Mesendoderm (in vitro differentiated cells): ENCODE results near the gene USP31.

ENCODE experiments used
- DNase-seq: peaks from one replicate; pipeline ENCODE4 v3.0.0; 2013
- H2AK5ac ChIP-seq: 2 replicates; pipeline ENCODE4 v1.6.1; 2013; ENCODE audit warnings: low read length, inconsistent platforms
- H2BK120ac ChIP-seq: 2 replicates; pipeline ENCODE4 v1.6.1; 2013; ENCODE audit warnings: low read depth, mild to moderate bottlenecking, low read length, moderate library complexity, mixed read lengths
- H2BK15ac ChIP-seq: replicated peaks from 2 replicates; pipeline ENCODE4 v1.6.1; 2013; ENCODE audit warnings: low read depth, mild to moderate bottlenecking, moderate library complexity
- H2BK5ac ChIP-seq: 2 replicates; pipeline ENCODE4 v1.6.1; 2013; ENCODE audit warnings: low read length, inconsistent platforms
- H3K18ac ChIP-seq: 2 replicates; pipeline ENCODE4 v1.6.1; 2013; ENCODE audit warnings: mild to moderate bottlenecking, low read length, mixed read lengths
- H3K23ac ChIP-seq: one replicate; pipeline ENCODE4 v1.6.1; 2013; ENCODE audit warnings: low read length
- H3K27ac ChIP-seq: 2 replicates; pipeline ENCODE4 v1.5.1; 2013; ENCODE audit warnings: low read depth, mild to moderate bottlenecking, inconsistent platforms, low read length, moderate library complexity
- H3K27me3 ChIP-seq: 2 replicates; pipeline ENCODE4 v1.6.1; 2013; ENCODE audit warnings: low read length, control low read depth, mild to moderate bottlenecking, inconsistent platforms; ENCODE audit not compliant: insufficient read depth, poor library complexity
- H3K36me3 ChIP-seq: 2 replicates; pipeline ENCODE4 v1.6.1; 2013; ENCODE audit warnings: low read length, inconsistent platforms; ENCODE audit not compliant: control insufficient read depth, insufficient read depth
- H3K4ac ChIP-seq: one replicate; pipeline ENCODE4 v1.6.1; 2013; ENCODE audit warnings: low read depth, mild to moderate bottlenecking, low read length, moderate library complexity
- H3K4me1 ChIP-seq: 2 replicates; pipeline ENCODE4 v1.6.1; 2013; ENCODE audit warnings: low read depth, low read length, inconsistent platforms; ENCODE audit not compliant: control insufficient read depth
- H3K4me2 ChIP-seq: 2 replicates; pipeline ENCODE4 v1.6.1; 2013; ENCODE audit warnings: low read length
- H3K4me3 ChIP-seq: 2 replicates; pipeline ENCODE4 v1.5.1; 2013; ENCODE audit warnings: mild to moderate bottlenecking, low read length
- H3K56ac ChIP-seq: one replicate; pipeline ENCODE4 v1.6.1; 2013; ENCODE audit warnings: low read length
- H3K79me1 ChIP-seq: 2 replicates; pipeline ENCODE4 v1.6.1; 2013; ENCODE audit warnings: low read length, inconsistent platforms
- H3K79me2 ChIP-seq: 2 replicates; pipeline ENCODE4 v1.6.1; 2013; ENCODE audit warnings: mild to moderate bottlenecking, low read length; ENCODE audit not compliant: control insufficient read depth, insufficient read depth
- H3K9ac ChIP-seq: 2 replicates; pipeline ENCODE4 v1.6.1; 2013; ENCODE audit warnings: low read length, inconsistent platforms
- H4K5ac ChIP-seq: one replicate; pipeline ENCODE4 v1.6.1; 2013; ENCODE audit warnings: low read length
- H4K8ac ChIP-seq: one replicate; pipeline ENCODE4 v1.6.1; 2013; ENCODE audit warnings: low read depth, mild to moderate bottlenecking, control low read depth, low read length, moderate library complexity
- WGBS: extraction: QIAGEN DNeasy Blood & Tissue Kit; methylation state at CpG from one replicate; pipeline ENCODE4 v1.1.7; 2013; ENCODE audit warnings: low lambda C conversion rate, missing lambda C conversion rate; ENCODE audit not compliant: insufficient coverage; ENCODE audit errors: extremely low coverage; 5-methylcytosine and 5-hydroxymethylcytosine counted together

Gene USP31

GRCh38 chr16:23156110-23156509, 6.9 kb upstream of the USP31 start:
- Histone ChIP-seq H2BK120ac (no peak overlapping the region), H3K79me2 (no peaks in the 10 kb centered on the region), H3K23ac (no peak overlapping the region), H3K27me3 (no peaks in the 10 kb centered on the region), H3K4me1 (no peaks in the 10 kb centered on the region), H4K5ac (no peak overlapping the region), H3K18ac (no peak overlapping the region), H3K4ac (no peak overlapping the region), H2BK5ac (no peak overlapping the region), H2BK15ac (no peak overlapping the region), H3K79me1 (no peaks in the 10 kb centered on the region), H3K56ac (no peak overlapping the region), H3K4me2 (no peak overlapping the region), H3K4me3 (no peak overlapping the region), H4K8ac (no peak overlapping the region), H2AK5ac (no peak overlapping the region), H3K36me3 (no peaks in the 10 kb centered on the region), H3K27ac (no peak overlapping the region), H3K9ac (no peak overlapping the region)
- no peak for DNase-seq
- WGBS: no CpG with 5 or more reads among the region's 3 CpGs

GRCh38 chr16:23155445-23156049, 6.3 kb upstream of the USP31 start:
- Histone ChIP-seq H3K79me2 (no peaks in the 10 kb centered on the region), H2AK5ac (no peak overlapping the region), H4K5ac (no peak overlapping the region), H3K56ac (no peak overlapping the region), H2BK15ac (no peak overlapping the region), H2BK120ac (no peak overlapping the region), H3K4ac (no peak overlapping the region), H3K4me1 (no peaks in the 10 kb centered on the region), H3K79me1 (no peaks in the 10 kb centered on the region), H3K27ac (no peak overlapping the region), H3K23ac (no peak overlapping the region), H3K4me3 (no peak overlapping the region), H3K27me3 (no peaks in the 10 kb centered on the region), H4K8ac (no peak overlapping the region), H3K4me2 (no peak overlapping the region), H3K9ac (no peak overlapping the region), H3K36me3 (no peaks in the 10 kb centered on the region), H3K18ac (no peak overlapping the region), H2BK5ac (no peak overlapping the region)
- DNase-seq: no peak
- no CpG with 5 or more reads among the region's 7 CpGs for WGBS

GRCh38 chr16:23152386-23153178, 3.3 kb upstream of the USP31 start:
- Histone ChIP-seq H3K79me2 (peaks cover 5% of the 10 kb centered on the region), H3K9ac (no peak overlapping the region), H3K36me3 (no peaks in the 10 kb centered on the region), H3K4ac (no peak overlapping the region), H2BK15ac (no peak overlapping the region), H3K27ac (no peak overlapping the region), H3K27me3 (no peaks in the 10 kb centered on the region), H3K79me1 (peaks cover 2% of the 10 kb centered on the region), H4K5ac (no peak overlapping the region), H3K18ac (no peak overlapping the region), H2BK5ac (no peak overlapping the region), H3K4me2 (no peak overlapping the region), H3K56ac (no peak overlapping the region), H4K8ac (no peak overlapping the region), H2AK5ac (no peak overlapping the region), H3K4me1 (no peaks in the 10 kb centered on the region), H2BK120ac (no peak overlapping the region), H3K23ac (no peak overlapping the region), H3K4me3 (no peak overlapping the region)
- WGBS: no CpG with 5 or more reads among the region's 12 CpGs
- no peak for DNase-seq

- Histone ChIP-seq H3K36me3 (no peaks in the 10 kb centered on the region), H3K79me1 (peaks cover 5% of the 10 kb centered on the region), H3K9ac (no peak overlapping the region), H3K4ac (no peak overlapping the region), H3K27ac (no peak overlapping the region), H3K56ac (no peak overlapping the region), H2BK120ac (no peak overlapping the region), H4K5ac (no peak overlapping the region), H3K23ac (no peak overlapping the region), H3K4me2 (peak overlapping the region; percentile 56), H3K4me1 (peaks cover 8% of the 10 kb centered on the region), H3K4me3 (no peak overlapping the region), H3K79me2 (peaks cover 18% of the 10 kb centered on the region), H2BK15ac (no peak overlapping the region), H3K18ac (no peak overlapping the region), H2BK5ac (no peak overlapping the region), H2AK5ac (no peak overlapping the region), H4K8ac (no peak overlapping the region), H3K27me3 (no peaks in the 10 kb centered on the region)
- no peak for DNase-seq
- WGBS: no CpG with 5 or more reads among the region's 4 CpGs
Measured at GRCh38 chr16:23149993-23150364, 727 bp upstream of the USP31 start.

- Histone ChIP-seq H4K5ac (no peak overlapping the region), H3K79me2 (peaks cover 23% of the 10 kb centered on the region), H3K27me3 (no peaks in the 10 kb centered on the region), H3K9ac (peak overlapping the region; percentile 85), H2BK120ac (no peak overlapping the region), H3K4me3 (peak overlapping the region; percentile 72), H3K27ac (peak overlapping the region; percentile 24), H3K18ac (peak overlapping the region; percentile 69), H2BK5ac (no peak overlapping the region), H2BK15ac (no peak overlapping the region), H3K79me1 (peaks cover 5% of the 10 kb centered on the region), H3K36me3 (no peaks in the 10 kb centered on the region), H2AK5ac (no peak overlapping the region), H3K56ac (peak overlapping the region; percentile 91), H3K4me1 (peaks cover 9% of the 10 kb centered on the region), H3K4me2 (peak overlapping the region; percentile 61), H3K23ac (peak overlapping the region; percentile 99), H4K8ac (no peak overlapping the region), H3K4ac (no peak overlapping the region)
- no CpG with 5 or more reads among the region's 103 CpGs for WGBS
- DNase-seq: no peak
Measured at GRCh38 chr16:23148513-23149266, 562 bp downstream of the USP31 start.
